OCI-LY3 (cell line): ENCODE results near the gene HDAC7.

ENCODE experiments used
- H2AFZ ChIP-seq: fragments of 200-600, 300-600 bp; shearing (Covaris generic); 2 replicates; pipeline ENCODE4 v1.6.0; 2014; ENCODE audit warnings: antibody characterized with exemption, low read depth, low read length
- H3K27ac ChIP-seq: fragments of 200-600, 300-600 bp; sonication (generic); 2 replicates; pipeline ENCODE4 v1.5.1; 2014; ENCODE audit warnings: mild to moderate bottlenecking, low read length, moderate library complexity, mixed read lengths
- H3K27me3 ChIP-seq: fragments of 200-600, 300-600 bp; sonication (generic); 2 replicates; pipeline ENCODE4 v1.6.1; 2014; ENCODE audit warnings: low read depth, low read length, mixed read lengths
- H3K36me3 ChIP-seq: fragments of 200-600, 300-600 bp; sonication (generic); replicated peaks from 2 replicates; pipeline ENCODE3; 2014; ENCODE audit warnings: low read depth, low read length, mixed read lengths
- H3K4me1 ChIP-seq: fragments of 300-600, 200-600 bp; sonication (generic); 2 replicates; pipeline ENCODE4 v1.6.1; 2014; ENCODE audit warnings: low read length, mixed read lengths
- H3K4me2 ChIP-seq: fragments of 200-600, 300-600 bp; sonication (generic); 2 replicates; pipeline ENCODE4 v1.6.1; 2014; ENCODE audit warnings: low read length, mixed read lengths
- H3K4me3 ChIP-seq: fragments of 300-600, 200-600 bp; sonication (generic); 2 replicates; pipeline ENCODE4 v1.5.1; 2014; ENCODE audit warnings: antibody characterized with exemption, mild to moderate bottlenecking, low read length, moderate library complexity
- H3K79me2 ChIP-seq: fragments of 300-600, 200-600 bp; shearing (Covaris generic); 2 replicates; pipeline ENCODE4 v1.6.1; 2014; ENCODE audit warnings: mild to moderate bottlenecking, low read length, mixed read lengths
- H3K9ac ChIP-seq: fragments of 300-600, 200-600 bp; shearing (Covaris generic); 2 replicates; pipeline ENCODE4 v1.6.0; 2014; ENCODE audit warnings: mild to moderate bottlenecking, low read length, moderate library complexity
- H3K9me3 ChIP-seq: fragments of 200-600, 300-600 bp; shearing (Covaris generic); 2 replicates; pipeline ENCODE4 v1.6.1; 2014; ENCODE audit warnings: low read length, mixed read lengths; ENCODE audit not compliant: insufficient read depth
- H4K20me1 ChIP-seq: fragments of 200-600, 300-600 bp; sonication (generic); 2 replicates; pipeline ENCODE4 v1.6.1; 2016; ENCODE audit warnings: low read length, mixed read lengths; ENCODE audit not compliant: insufficient read depth
- EZH2phosphoT487 ChIP-seq: fragments of 200-600 bp; shearing (Covaris generic); IDR thresholded peaks from 2 replicates; pipeline ENCODE4 v1.6.1; 2018; ENCODE audit warnings: antibody characterized with exemption, mixed run types, low read depth
- TF ChIP-seq, protein P1 (sequence below): fragments of 200-600, 300-600 bp; sonication (generic); IDR thresholded peaks from 2 replicates; pipeline ENCODE4 v1.5.1; 2014; ENCODE audit warnings: antibody characterized with exemption, low read length, low read depth

Gene HDAC7

DNA sequence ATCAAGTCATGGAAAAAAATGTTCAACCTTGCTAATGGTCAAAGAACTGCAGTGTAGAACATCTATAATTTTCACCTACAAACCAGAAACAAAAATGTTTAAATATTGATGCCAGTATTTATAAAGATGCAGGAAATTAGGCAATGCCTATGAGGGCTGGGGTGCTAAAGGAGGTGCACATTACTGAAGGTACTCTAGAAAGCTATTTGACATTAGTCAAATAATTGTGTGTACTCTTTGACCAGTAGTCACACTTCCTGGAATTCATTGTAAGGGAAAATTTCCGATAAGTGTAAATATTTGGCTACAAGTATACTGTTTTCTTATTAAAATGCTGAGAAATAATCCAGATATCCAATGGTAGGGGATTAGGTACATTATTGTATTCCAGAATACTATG, 36.4 kb upstream of the HDAC7 start:
- no peaks in the 10 kb centered on the region for H3K4me1 ChIP-seq
- peaks cover 11% of the 10 kb centered on the region for H3K27me3 ChIP-seq
- H2AFZ ChIP-seq, result no peak overlapping the region
- H3K36me3 ChIP-seq, result no peaks in the 10 kb centered on the region
- no peak overlapping the region for H3K27ac ChIP-seq
- H3K9me3 ChIP-seq, result no peaks in the 10 kb centered on the region
- no peaks in the 10 kb centered on the region for H3K79me2 ChIP-seq
- H3K4me3 ChIP-seq, result no peak overlapping the region
- no peak overlapping the region for H3K4me2 ChIP-seq
- no peak overlapping the region for H3K9ac ChIP-seq
- no peak for TF ChIP-seq EZH2phosphoT487
- H4K20me1 ChIP-seq, result no peaks in the 10 kb centered on the region

- Histone ChIP-seq H3K9ac (no peak overlapping the region), H3K36me3 (no peaks in the 10 kb centered on the region), H3K9me3 (no peaks in the 10 kb centered on the region), H3K27me3 (peaks cover 6% of the 10 kb centered on the region), H3K4me2 (no peak overlapping the region), H4K20me1 (no peaks in the 10 kb centered on the region), H3K79me2 (no peaks in the 10 kb centered on the region), H3K4me1 (no peaks in the 10 kb centered on the region), H3K4me3 (no peak overlapping the region), H3K27ac (no peak overlapping the region), H2AFZ (no peak overlapping the region)
- no peak for TF ChIP-seq EZH2phosphoT487
- TF ChIP-seq, protein P1, sequence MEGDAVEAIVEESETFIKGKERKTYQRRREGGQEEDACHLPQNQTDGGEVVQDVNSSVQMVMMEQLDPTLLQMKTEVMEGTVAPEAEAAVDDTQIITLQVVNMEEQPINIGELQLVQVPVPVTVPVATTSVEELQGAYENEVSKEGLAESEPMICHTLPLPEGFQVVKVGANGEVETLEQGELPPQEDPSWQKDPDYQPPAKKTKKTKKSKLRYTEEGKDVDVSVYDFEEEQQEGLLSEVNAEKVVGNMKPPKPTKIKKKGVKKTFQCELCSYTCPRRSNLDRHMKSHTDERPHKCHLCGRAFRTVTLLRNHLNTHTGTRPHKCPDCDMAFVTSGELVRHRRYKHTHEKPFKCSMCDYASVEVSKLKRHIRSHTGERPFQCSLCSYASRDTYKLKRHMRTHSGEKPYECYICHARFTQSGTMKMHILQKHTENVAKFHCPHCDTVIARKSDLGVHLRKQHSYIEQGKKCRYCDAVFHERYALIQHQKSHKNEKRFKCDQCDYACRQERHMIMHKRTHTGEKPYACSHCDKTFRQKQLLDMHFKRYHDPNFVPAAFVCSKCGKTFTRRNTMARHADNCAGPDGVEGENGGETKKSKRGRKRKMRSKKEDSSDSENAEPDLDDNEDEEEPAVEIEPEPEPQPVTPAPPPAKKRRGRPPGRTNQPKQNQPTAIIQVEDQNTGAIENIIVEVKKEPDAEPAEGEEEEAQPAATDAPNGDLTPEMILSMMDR, result no peak
These were observed 35.8 kb upstream of the HDAC7 start for GRCh38 chr12:47855502-47855901.

GRCh38 chr12:47854531-47854930, 34.8 kb upstream of the HDAC7 start:
- no peak overlapping the region for H2AFZ ChIP-seq
- no peaks in the 10 kb centered on the region for H3K9me3 ChIP-seq
- no peak overlapping the region for H3K4me3 ChIP-seq
- TF ChIP-seq, protein P1, result no peak
- TF ChIP-seq EZH2phosphoT487, result no peak
- H3K79me2 ChIP-seq, result no peaks in the 10 kb centered on the region
- H4K20me1 ChIP-seq, result no peaks in the 10 kb centered on the region
- H3K9ac ChIP-seq, result no peak overlapping the region
- H3K27ac ChIP-seq, result no peak overlapping the region
- H3K27me3 ChIP-seq, result peaks cover 4% of the 10 kb centered on the region; the same call in 1 of the 2 replicates
- no peak overlapping the region for H3K4me2 ChIP-seq
- H3K4me1 ChIP-seq, result no peaks in the 10 kb centered on the region
- no peaks in the 10 kb centered on the region for H3K36me3 ChIP-seq

DNA sequence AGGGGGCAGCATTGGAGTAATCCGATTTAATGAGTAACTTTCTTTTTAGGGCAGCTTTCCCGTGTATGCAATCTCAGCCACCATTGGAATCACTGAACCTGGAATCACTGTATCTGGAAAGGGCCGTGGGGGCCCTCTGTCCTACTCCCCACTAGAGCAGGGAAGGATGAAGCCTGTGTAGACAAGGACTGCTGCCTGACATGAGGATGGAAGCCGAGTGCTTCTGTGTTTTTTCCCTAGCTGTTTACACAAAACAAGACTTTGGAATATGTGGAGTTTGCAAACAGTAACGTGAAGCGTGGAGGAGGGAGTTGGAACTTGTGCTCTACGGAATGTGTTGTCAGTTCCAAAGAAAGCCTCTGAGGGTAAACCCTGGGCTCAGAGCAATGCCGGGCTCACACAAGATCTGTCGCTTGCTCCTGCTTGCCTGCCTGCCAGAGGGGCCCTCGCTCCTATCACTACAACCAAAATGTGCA, 32.4 kb upstream of the HDAC7 start:
- Histone ChIP-seq H3K9me3 (no peaks in the 10 kb centered on the region), H3K9ac (no peak overlapping the region), H3K4me2 (no peak overlapping the region), H2AFZ (no peak overlapping the region), H3K79me2 (no peaks in the 10 kb centered on the region), H3K4me3 (no peak overlapping the region), H3K4me1 (no peaks in the 10 kb centered on the region), H3K27ac (no peak overlapping the region), H4K20me1 (no peaks in the 10 kb centered on the region), H3K36me3 (no peaks in the 10 kb centered on the region), H3K27me3 (peaks cover 1% of the 10 kb centered on the region; the same call in 1 of the 2 replicates)
- TF ChIP-seq, protein P1, result no peak
- no peak for TF ChIP-seq EZH2phosphoT487
